Stromal cell of bone marrow (primary cell): ENCODE measurements around the gene AKAP6.

Experiments
- DNase-seq: peaks from one replicate; pipeline ENCODE4 v3.0.0-alpha.2; 2012; ENCODE audit warnings: low read depth

Gene AKAP6

DNA sequence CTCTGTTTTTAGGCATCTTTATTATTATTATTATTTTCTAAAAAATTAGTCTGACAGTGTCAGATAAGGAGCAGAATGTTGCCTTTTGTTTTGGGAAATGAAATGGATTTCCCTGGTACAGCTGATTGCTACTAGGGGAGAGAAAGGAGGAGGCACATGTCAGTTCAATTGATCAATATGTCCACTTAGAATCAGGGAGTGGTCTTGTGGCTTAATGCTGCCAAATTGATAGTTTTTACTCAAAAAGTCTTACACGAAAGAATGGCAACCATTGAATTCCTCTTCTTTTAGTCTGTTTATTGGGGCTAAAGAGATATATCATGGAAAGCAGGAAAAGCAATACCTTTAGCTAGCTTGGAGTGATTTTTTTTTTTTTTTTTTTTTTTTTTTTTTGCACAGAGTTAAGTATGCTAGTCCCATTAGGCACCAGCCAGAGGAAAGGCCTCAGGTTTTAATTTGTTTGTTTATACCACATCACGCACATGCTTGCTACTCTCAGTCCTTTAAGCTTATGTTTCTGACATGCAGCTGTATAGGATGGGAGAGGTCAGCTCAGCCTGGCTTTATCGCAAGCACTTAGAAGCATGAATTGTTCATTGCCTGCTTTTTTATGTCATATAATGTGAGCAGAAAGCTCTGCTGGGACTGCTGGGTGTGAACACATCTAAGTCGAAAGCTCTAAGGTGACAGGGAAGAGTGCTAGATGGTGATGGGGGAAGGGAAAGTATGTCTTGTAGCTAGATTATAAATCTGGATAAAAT, 1.4 kb downstream of the AKAP6 start:
- DNase-seq, result no peak

DNA sequence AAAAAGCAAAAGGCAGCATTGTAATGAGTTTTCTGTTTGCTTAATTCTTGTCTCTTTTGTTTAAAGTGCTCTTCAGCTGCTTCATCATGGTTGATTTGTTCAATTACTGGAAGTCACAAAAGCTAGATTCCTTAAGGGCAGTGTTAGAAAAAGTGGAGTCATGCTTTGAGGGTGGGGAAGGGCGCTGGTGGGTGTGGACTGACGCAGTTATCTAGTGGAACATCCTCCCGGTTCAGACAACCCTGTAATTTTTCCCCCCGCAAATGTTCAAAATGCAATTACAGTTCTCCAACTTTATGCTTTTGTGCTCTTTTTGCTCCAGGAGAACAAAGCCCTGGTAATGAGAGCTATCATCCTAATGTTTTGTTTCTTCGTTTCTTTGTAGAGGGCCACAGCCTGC, 2.1 kb downstream of the AKAP6 start:
- DNase-seq, result no peak

DNA sequence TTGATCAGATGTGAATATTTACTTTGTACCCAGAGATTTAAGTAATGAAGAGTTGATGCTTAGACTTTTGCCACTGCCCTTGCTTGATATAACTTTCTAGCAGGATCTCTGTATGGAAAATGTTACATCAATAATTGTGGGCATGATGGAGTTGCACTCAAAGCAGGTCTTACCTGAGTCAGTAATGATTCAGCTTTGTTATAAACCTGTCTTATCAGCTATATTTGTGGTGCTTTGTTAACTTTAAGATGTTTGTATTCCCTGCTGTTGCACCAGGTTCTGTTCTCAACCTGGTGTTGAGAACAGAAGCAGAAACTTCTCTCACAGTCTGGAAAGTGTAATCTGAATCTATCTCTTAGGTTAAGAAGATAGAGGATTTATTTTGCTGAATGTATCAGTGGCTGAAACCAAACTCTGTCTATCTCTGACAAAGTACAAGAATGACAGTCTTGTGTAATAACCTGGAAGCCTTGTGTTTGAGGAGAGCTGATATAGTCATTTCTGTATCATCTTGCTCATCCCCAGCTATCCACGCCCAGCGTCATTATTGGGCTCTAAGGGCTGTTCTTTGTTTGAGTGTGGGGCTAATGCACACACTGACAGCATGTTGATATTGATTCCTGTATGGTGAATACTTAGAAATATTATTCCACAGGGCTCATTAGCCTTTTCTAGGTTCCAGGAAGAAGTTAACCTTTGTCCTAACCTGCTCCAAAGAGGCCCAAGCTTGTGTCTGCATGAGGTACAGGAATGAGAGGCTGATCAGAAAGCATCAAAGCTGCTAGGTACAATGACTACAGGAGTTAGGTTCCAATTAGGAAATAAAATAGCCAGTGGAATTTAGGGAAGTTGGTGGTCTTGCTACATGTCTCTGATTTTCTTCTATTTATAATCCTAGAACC, 3.6 kb downstream of the AKAP6 start:
- no peak for DNase-seq

DNA sequence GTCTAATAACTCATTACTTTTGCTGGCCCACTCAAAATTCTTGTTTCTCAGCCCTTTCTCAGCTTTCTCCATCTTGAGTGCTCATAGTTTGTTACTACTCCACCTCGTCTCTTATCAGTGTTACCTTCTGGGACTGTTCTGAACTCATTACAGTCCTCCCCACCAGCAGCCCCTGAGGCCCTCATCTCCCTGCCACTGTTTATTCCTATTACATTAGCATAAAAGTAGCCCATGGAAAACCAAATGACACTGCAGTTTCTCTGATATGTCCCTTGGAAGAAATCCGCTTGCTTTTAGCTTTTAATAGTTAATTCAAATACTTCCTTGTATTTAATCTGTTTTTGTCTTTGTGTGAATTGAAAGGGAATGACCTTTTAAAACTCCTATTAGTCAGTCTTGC, 7.6 kb downstream of the AKAP6 start:
- no peak for DNase-seq

DNA sequence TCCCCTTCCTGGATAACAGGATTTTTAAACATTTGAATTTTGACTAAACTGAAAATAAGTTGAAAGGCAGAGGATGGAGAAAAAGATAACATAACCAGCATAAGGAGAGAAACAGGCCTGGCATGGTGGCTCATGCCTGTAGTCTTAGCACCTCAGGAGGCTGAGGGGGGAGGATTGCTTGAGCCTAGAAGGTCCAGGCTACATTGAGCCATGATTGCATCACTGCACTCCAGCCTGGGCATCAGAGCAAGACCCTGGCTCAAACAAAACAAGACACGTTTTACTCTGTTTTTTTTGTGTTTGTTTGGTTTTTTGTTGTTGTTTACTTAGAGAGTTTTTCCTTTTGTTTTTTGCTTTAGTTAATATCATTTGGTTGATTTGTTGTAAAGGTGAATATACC, 8.7 kb downstream of the AKAP6 start:
- no peak for DNase-seq

DNA sequence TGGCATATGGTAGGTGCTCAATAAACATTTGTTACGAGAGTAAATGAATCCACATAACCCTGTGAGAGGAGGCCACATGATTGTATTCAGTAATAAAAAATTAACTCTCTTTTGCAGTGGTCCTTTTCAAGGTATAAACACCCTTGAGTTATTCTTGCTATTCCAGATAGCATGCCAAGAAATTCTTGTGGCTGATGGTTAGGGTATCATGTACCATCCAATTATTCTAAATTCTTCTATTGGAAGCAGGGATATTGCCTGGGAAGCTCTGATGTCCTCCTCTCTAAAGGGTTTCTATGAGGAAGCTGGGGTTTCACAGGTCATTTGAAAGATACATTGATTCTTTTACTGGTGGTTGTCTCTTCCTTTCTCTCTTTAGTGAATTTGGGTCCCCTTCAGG, 10.1 kb downstream of the AKAP6 start:
- DNase-seq, result no peak

DNA sequence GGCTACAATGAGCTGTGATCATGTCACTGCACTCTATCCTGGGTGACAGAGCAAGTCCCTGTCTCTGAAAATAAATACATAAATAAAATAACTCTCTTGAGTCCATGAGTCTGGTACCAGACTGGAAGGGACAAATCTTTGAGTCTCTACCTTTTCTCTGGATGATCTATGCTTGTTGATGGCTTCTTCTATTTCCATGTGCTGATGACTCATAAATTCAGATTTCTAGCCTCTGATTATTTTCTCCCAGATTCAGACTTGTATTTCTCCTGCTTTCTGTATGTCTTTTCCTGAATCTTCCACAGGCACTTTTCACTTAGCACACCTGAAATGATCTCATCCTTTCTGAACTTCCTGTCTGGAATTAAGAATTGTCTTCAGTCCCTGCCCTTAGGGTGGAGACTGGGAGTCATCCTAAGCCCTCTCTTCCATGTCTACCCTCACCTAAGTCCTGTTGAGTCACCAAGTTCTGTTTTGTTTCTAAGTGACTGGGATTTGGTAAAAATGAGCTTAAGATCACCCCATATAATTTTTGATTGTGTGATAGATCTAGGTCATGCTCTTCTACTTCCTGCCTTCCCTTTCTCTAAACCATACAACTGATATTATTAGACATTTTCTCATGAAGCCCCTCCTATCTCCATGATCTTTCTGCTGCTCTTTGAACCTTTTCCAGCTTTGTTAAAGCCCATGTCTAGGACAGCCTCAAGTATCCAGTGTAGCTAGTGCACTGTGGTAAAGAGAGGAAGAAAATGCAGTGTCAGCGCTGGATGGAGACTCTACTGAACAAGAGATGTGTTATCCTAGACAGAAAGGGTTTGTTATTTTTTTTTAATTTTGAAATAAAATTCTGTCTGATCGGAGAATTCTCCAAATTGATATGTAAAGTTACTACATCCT, 13.1 kb downstream of the AKAP6 start:
- DNase-seq, result no peak

DNA sequence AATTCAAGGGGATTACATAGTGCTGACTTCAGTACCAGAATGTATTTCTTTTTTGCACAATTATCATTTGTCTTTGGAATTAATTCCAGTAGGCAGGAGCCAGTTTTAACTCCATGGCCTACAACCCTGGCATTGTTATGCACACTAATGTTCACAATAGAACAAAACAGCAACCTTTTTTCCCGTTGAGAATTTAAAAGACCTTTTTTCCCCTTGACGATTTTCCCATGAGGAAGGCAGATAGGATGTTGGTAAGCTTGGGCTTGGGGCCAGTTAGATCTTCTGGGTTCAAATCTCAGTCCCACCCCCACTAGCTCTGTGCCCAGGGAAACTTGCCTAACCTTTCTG, 13.7 kb downstream of the AKAP6 start:
- no peak for DNase-seq

DNA sequence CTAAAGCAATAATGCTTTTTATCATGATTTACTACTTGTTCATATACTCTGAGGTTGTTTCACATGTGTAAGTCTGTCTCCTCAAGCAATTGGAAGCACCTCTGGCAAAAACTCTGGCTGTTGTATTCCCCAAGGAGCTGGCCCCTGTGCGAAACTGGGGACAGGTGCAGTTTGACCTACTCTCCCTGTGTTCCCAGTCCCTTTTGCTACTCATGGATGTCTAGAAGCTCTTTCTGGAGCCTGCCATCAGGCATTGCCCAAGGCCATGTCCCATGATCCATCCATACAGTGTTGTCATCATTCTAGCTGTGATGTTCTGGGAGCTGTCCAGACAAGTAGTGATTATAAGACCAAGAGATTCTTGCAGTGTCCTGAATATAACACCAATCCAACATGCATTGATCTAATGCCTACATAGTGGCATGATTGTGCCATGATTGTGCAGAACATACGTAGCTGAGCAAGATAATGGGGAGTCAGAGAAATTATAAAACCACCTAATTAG, 14.9 kb downstream of the AKAP6 start:
- DNase-seq, result no peak

DNA sequence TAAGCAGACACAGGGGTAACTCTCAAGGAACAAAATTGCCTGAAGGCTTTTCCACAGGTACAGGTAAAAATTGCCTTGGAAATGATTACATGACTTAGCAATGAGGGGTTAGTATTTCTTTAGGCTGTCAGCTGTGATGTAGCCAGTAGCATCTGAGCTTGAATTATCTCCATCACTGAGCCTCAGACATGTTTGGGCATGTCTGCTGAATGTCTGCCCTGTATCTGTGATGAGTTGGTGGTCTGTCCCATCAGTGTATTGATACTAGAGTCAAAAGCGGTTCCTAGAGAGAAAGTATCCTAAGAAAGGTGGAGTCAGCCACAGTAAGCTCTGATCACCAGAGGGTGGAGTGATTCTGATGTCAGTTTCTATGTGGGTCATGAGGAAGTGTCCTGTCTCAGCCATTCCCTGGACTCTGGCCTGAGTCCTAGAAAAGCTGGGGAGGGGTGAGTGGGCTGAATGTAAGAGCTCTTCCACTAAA, 16.3 kb downstream of the AKAP6 start:
- no peak for DNase-seq

DNA sequence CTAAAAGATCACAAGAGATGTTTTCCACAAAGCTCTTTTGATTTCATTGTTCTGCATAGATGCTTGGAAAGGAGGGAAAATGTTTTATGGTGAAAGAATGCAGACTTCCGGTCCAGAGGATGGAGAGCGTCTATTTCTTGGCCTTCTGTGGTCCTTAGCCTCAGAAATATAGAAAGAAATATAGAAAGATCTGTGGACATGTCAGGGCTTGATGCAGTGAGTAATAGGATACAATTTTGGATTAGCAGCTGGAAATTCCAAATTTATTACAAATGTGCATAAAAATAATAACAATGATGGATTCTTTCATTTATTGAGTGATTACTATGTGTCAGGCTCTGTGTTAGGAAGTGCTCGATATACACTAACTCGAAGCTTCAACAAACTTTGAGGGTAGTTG, 20.2 kb downstream of the AKAP6 start:
- no peak for DNase-seq

DNA sequence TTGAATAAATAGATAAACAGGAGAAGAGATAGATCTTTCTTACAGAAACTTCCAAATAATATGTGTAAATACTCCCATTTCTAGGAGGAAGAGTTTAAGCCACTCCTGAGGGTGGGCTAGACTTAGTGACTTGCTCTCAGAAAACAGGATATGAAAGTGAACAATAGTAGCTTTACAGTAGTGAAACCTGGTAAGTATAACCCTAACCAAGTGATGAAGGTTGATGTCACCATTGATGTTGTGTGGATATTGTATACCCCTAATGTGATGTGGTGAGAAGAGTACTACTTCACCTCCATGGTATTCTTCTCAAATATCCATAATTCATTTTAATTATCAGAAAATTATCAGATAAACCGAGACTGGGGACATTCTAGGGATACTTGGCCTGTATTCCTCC, 20.9 kb downstream of the AKAP6 start:
- DNase-seq, result no peak

DNA sequence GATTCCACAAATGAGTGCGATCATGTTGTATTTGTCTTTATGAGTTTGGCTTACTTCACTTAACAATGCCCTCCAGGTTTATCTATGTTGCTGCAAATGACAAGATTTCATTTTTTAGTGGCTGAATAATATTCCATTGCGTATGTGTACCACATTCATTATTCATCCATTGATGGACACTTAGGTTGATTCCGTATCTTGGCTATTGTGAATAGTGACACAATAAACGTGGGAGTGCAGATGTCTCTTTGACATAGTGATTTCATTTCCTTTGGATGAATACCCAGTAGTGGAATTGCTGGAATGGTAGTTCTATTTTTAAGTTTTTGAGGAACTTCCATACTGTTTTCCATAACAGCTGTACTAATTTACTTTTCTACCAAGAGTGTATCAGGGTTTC, 23.5 kb downstream of the AKAP6 start:
- DNase-seq, result no peak

DNA sequence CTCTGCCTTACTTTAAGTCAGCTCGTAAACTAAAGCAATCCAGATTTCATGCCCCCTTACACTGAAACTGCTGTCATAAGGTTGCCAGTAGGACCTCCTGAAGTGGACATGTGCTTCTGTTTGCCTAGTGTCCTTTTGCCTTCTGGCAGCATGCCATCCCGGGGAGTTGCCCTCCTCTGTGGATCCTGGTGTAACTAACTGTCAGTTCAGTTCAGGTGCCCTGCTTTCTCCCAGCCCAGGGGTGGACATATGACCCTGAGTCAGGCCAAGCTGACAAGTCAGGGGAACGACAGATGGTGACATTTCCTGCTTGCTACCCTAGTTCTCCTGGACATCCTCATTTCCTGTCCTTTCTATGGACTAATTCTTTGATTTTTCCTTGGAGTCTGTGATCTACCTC, 25.6 kb downstream of the AKAP6 start:
- DNase-seq, result no peak

DNA sequence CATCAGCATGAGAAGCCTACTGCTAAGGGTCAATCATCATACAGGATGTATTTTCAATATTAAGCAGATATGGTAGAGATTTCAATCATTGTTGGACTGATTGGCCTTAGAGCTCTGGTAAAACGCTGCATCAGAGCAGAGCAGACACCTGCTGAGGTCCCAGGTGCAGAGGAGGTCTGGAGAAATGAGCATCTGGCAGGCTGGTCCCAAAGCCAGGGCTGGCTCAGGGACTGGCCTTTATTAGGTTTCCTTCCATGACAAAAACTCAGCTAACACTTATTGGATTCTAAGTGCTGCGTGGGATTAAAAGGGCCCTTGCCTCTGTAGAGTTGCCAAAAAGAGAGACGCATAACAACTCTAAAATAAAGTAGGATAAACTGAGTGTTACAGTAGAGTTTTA, 29.7 kb downstream of the AKAP6 start:
- DNase-seq, result no peak

DNA sequence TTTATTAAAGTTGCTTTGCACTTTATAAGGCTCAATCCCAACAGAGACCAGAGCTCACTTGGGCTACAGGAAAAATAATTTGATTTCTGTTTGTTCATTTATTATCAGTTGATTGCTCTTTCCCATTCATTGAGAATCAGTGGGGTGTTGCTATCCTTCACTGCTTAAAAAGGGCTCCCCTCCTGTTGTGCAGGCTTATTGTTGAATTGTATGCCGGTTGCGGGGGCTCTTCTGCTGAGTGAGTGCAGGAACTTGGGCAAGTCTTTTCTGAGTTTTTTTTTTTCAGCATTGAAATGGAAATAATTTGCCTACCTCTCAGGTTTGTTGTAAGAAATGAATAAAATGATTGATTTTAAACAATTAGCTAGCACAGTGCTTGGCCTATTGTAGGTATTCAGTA, 32.6 kb downstream of the AKAP6 start:
- DNase-seq, result no peak

DNA sequence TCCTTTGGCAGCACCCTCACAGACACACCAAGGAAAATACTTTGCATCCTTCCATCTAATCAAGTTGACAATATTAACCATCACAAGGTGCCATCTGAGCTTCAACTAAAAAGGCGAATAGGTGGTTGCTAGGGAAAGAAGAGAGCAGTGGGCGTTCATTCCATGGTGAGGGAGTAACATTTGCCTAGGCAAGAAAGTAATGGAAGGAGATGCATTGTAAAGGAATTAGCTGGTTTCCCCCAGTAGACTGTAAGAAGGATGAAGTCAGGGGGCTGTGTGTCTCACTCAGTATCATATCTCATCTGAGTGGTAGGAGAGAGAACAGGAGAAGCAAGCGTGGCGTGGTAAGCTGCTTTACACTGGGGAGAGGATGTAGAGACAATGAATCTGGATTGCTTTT, 34.7 kb downstream of the AKAP6 start:
- no peak for DNase-seq

DNA sequence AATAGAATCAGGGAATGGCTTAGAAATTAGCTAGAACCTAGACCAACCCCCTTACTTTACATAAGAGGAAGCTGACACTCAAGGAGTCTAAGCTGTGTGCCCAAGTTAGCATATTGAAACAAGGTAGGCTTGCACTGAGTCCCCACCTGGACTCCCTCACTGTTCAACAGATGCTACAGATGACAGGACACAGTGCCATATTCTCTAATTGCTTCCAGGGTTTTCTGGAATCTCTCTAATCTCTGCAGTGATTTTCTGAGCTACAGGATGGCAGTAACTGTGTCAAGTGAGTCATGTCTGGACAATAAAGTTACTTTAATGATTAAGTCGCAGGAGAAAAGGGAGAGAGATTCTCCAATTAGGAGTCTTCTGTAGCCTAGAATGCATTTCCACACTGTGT, 35.8 kb downstream of the AKAP6 start:
- DNase-seq, result no peak

DNA sequence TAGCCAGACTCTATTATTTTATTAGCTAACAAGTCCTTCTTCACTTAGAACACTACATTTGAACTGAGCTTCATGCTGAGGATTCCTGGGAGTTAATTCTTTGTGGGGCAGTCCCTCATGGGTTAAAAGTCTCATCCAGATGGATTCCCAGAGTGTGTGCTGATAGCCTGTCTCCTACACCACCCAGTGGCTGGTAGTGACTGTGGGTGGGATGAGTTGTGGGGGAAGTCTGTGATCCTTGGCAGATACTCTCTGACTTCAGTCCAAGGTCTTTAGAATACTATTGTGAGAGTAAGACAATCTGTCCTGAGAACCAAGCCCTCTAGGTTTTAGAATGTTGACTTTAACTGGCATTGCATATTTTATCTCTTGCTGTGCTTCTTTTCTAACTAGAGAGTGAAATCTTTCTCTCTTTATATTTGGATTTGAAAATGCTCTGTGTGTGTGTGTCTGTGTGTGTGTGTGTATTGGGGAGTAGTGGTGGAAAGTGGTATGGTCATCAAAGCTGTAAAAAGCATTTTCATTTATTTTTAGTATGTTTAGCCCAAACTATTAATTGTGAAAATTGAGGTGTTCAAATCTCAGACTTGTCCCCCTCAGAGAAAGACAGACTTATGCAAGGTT, 37.3 kb downstream of the AKAP6 start:
- peak; percentile 64 for DNase-seq

DNA sequence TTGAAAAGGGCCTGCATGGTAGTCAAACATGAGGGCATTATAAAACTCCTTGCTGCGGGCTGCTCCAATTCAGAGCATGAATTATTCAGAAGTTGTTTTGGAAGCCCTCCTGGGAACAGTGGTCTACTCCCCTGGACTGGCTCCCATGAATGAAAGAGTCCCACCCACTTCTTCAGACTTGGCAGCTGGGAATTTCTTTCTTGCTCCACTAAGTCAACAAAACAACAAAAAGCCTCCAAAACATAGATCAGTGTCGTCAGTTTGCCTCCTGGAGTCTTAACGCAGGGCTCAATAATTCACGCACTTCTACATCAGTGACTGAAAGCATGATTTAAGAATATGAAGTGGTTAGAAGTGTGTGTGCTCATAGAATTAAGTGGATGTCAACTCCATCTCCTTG, 37.9 kb downstream of the AKAP6 start:
- DNase-seq, result peak; percentile 64

DNA sequence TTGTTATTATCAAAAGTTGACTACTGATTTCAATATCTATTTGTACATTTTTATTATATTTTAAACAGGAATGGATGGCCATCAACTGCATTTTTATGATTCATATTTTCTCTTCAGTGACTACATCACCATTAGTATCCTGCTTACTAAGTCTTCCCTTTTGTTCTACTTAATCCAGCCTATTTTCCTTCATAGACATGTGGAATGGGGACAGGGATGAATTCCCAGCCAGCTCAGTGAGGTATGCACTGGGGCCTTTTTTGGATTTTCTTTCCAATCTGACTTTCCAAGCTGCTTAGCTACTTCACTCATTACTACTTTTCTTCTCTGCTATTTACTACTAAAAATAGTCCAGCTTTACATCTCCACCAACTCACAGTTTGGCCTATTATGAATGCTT, 38.4 kb downstream of the AKAP6 start:
- peak; percentile 28 for DNase-seq

DNA sequence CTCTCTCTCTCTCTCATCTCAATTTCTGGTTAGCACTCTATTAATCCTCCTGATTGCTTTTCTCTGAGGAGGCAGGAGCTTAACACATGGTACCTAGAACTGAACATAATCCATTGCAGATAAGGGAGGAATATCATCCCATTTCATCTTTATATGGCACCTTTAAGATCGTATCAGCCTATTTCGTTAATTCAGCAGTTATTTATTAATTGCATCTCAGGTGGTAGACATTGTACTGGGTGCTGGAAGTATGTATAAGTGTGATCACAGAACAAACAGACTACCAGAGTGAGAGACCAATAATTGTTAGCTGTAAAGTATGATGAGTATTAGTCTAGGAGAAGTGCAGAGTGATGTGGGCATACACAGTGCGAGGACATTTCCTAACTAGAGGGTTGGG, 39.0 kb downstream of the AKAP6 start:
- DNase-seq, result no peak
